NCI-H510A treated with DMSO at 0.1 percent for 48 hours (cell line): ENCODE results near the gene NCF4.

Source experiments
- DNase-seq: peaks from one replicate; lab custom pipeline; 2025; lab: John Stamatoyannopoulos, UW

The NCF4 gene

GRCh38 chr22:36922105-36922608, 61.4 kb downstream of the NCF4 start:
- no peak for DNase-seq

DNA sequence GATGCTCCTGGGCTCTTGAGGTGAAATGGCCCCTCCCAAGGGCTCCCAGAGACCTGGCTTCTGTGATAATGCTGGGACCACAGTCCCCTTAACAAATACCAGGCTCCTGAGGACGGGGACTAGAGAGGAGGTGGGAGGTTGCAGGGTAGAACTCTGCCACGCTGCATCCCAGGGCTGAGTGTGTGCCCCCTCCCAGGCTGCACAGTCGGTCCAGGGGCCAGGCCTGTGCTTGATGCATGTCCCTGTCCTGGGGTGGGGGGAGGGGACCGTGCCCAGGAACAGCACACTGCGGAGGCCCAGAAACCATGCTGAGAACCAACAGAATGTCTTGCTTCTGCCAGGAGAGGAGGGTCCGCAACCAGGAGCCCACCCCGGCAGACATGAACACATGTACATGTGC, 61.9 kb downstream of the NCF4 start:
- no peak for DNase-seq

DNA sequence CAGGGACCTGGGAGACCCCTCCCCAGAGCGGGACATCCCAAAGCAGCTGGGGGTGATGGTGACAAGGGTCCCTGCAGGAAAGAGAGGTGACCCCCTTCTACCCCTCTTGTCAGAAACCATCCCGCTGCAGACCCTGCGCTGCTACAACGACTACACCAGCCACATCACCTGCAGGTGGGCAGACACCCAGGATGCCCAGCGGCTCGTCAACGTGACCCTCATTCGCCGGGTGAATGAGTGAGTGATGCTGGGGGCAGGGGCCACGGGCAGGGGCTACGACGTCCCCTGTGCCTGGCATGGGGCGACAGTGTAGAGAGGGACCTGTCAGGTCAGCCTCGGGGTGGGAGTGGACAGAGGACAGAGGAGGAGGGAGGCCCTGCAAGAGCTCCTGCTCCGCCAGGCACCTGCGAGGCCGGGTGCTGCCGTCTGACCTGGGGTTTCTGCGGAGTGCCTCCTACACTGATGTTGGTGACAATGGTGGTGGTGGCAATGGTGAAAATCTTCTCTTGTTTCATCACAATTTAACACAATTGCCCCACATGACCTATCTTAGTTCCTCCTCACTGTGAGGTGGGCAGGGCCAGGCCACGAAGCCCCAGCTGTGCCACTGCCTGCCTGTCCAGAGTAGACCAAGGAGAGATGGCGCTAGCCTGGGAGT, 62.5 kb downstream of the NCF4 start:
- DNase-seq = no peak

GRCh38 chr22:36924151-36924698, 63.4 kb downstream of the NCF4 start:
- DNase-seq = no peak

GRCh38 chr22:36925388-36926290, 64.8 kb downstream of the NCF4 start:
- no peak for DNase-seq

DNA sequence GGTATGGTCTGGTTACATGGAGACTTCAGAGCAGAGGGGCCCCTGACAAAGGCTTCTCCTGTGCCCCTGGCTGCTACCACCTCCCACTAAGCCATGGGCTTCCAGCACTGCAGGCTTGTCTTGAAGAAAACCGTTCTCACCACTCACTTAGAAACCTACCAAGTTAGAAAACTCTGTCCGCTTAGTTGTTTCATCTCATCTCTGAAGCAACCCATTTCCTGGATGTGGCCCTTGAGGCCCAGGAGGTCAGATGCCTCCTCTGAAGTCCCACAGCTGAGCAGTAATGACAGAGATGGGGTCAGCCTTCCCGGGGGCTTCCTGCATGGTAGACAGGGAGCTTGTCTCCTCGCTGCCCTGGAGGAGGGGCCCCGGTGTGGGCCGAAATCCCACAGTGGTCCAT, 65.5 kb downstream of the NCF4 start:
- DNase-seq = no peak

DNA sequence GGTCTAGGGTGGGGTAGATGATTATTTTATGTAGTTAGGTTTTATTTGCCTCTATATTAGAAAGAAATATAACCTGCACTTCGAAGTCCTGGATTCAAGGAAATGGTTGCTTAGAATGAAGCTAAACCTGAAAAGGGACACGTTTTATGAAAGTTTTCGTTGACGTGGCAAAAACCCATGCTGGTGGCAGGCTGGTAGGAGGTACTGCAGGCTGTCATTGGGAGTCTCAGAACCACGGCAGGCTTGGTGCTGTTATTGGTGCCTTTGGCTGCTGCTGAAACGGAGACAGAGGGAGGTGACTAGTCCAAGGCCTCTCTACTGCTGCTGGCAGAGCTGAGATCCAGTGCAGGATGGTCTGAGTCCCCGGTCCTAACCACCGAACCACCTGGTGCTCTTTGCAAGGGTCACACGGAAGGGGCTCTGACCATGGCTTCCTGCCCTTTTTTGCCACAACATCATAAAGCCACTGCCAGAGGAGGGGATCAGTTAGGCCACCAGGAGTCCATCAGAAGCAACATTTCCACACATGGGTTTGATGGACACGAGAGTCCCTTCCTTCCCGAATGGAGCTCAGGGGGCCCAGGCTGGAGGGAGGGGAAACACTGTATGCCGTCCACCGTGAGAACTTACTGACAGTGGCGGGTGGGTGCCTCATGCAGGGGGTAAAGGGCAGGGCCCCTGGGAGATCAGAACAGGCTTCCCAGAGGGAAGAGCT, 66.1 kb downstream of the NCF4 start:
- DNase-seq = no peak
